Activated CD8-positive, alpha-beta T cell treated with anti-CD3 and anti-CD28 coated beads for 36 hours (primary cell): ENCODE data around the gene TBC1D9. TPM values are rescaled to one million over a fixed set of nuclear protein-coding genes. Genes with fewer than 3 reads are reported as not detected.

Experiments
- ATAC-seq: fragments of 200-7000 bp; cut with Tn5 transposase; one replicate; pipeline ENCODE4 v1.10.0; 2021; ENCODE audit warnings: mild to moderate bottlenecking, moderate library complexity
- CTCF ChIA-PET: fragments of 350-600 bp; sonication (Branson Sonifier 250); formaldehyde crosslinking; loops from one replicate; lab custom pipeline; 2021; ENCODE audit warnings: antibody characterized with exemption; lab: Charles Lee
- POLR2A ChIA-PET: fragments of 350-600 bp; sonication (Branson Sonifier 250); formaldehyde crosslinking; loops from one replicate; lab custom pipeline; 2021; ENCODE audit warnings: antibody characterized with exemption; lab: Charles Lee
- DNase-seq: peaks from one replicate; pipeline ENCODE4 v3.0.0-alpha.2; 2020
- H3K27ac Mint-ChIP-seq: one replicate; pipeline ENCODE4 v1.8.0; 2021; ENCODE audit warnings: mild to moderate bottlenecking, mixed read lengths
- H3K27me3 Mint-ChIP-seq: one replicate; pipeline ENCODE4 v1.8.0; 2021; ENCODE audit warnings: mixed read lengths
- H3K36me3 Mint-ChIP-seq: one replicate; pipeline ENCODE4 v1.8.0; 2021; ENCODE audit warnings: low read depth, mixed read lengths
- H3K4me1 Mint-ChIP-seq: one replicate; pipeline ENCODE4 v1.8.0; 2021; ENCODE audit warnings: low read depth, mixed read lengths
- H3K4me3 Mint-ChIP-seq: one replicate; pipeline ENCODE4 v1.8.0; 2021; ENCODE audit warnings: mild to moderate bottlenecking, moderate library complexity, mixed read lengths
- H3K9me3 Mint-ChIP-seq: one replicate; pipeline ENCODE4 v1.8.0; 2021; ENCODE audit warnings: mixed read lengths
- CTCF ChIP-seq: fragments of 200-600 bp; IDR thresholded peaks from one replicate; pipeline ENCODE4 v1.8.0; 2022; ENCODE audit warnings: antibody characterized with exemption, mild to moderate bottlenecking
- intact Hi-C: fragments of 100-400 bp; cut with micrococcal nuclease; formaldehyde crosslinking; loops from one replicate; pipeline ENCODE4 v1.10.0; 2022
- total RNA-seq, 2 experiments: library from RNA; stranded (reverse); gene quantifications; one replicate each; pipeline ENCODE4 v1.2.3, GENCODE V29; 2021

Gene TBC1D9
- total RNA-seq, 2 experiments from 2014 or later = not detected

- ATAC-seq (no peak), DNase-seq (no peak)
- Mint-ChIP-seq H3K4me3 (no peak overlapping the region), H3K9me3 (no peaks in the 10 kb centered on the region), H3K4me1 (no peaks in the 10 kb centered on the region), H3K27me3 (peaks cover 3% of the 10 kb centered on the region), H3K36me3 (no peaks in the 10 kb centered on the region), H3K27ac (no peak overlapping the region)
- ChIA-PET CTCF (no interaction called here), POLR2A (interaction anchor here (0.6 kb wide), 1 partner anchor 12 kb away, joined by 4 read pairs; no protein-coding TSS in a partner anchor)
- intact Hi-C loops = no loop called here
- no peak for TF ChIP-seq CTCF
Measured at GRCh38 chr4:140659943-140660700, 96.1 kb downstream of the TBC1D9 start.

GRCh38 chr4:140654495-140654814, 101.7 kb downstream of the TBC1D9 start:
- POLR2A ChIA-PET = no interaction called here
- CTCF ChIA-PET = no interaction called here
- peaks cover 10% of the 10 kb centered on the region for H3K27me3 Mint-ChIP-seq
- no peak overlapping the region for H3K27ac Mint-ChIP-seq
- H3K36me3 Mint-ChIP-seq = no peaks in the 10 kb centered on the region
- no peaks in the 10 kb centered on the region for H3K4me1 Mint-ChIP-seq
- TF ChIP-seq CTCF = no peak
- no peaks in the 10 kb centered on the region for H3K9me3 Mint-ChIP-seq
- no peak overlapping the region for H3K4me3 Mint-ChIP-seq
- DNase-seq = no peak
- no peak for ATAC-seq
- intact Hi-C loops = no loop called here

GRCh38 chr4:140653718-140654494, 102.3 kb downstream of the TBC1D9 start:
- peaks cover 10% of the 10 kb centered on the region for H3K27me3 Mint-ChIP-seq
- H3K36me3 Mint-ChIP-seq = no peaks in the 10 kb centered on the region
- intact Hi-C loops = no loop called here
- H3K9me3 Mint-ChIP-seq = no peaks in the 10 kb centered on the region
- no peaks in the 10 kb centered on the region for H3K4me1 Mint-ChIP-seq
- ChIA-PET POLR2A (no interaction called here), CTCF (interaction anchor here (1.2 kb wide), 1 partner anchor 10 kb away, joined by 3 read pairs; no protein-coding TSS in a partner anchor)
- H3K27ac Mint-ChIP-seq = no peak overlapping the region
- TF ChIP-seq CTCF = no peak
- ATAC-seq (no peak), DNase-seq (no peak)
- H3K4me3 Mint-ChIP-seq = no peak overlapping the region

GRCh38 chr4:140652601-140653000, 103.6 kb downstream of the TBC1D9 start:
- ATAC-seq (no peak), DNase-seq (no peak)
- ChIA-PET CTCF (interaction anchor here (1.0 kb wide), 1 partner anchor 10 kb away, joined by 4 read pairs; no protein-coding TSS in a partner anchor), POLR2A (interaction anchor here (1.4 kb wide), 1 partner anchor 9 kb away, joined by 3 read pairs; no protein-coding TSS in a partner anchor)
- Mint-ChIP-seq H3K36me3 (no peaks in the 10 kb centered on the region), H3K9me3 (no peaks in the 10 kb centered on the region), H3K4me3 (no peak overlapping the region), H3K27ac (no peak overlapping the region), H3K27me3 (peaks cover 10% of the 10 kb centered on the region), H3K4me1 (no peaks in the 10 kb centered on the region)
- TF ChIP-seq CTCF = no peak
- intact Hi-C loops = no loop called here
